Kidney epithelial cell (primary cell): ENCODE results near the gene DENND11. TPM values are rescaled to one million over a fixed set of nuclear protein-coding genes. Genes with fewer than 3 reads are reported as not detected.

Experiments used
- DNase-seq: peaks from one replicate; pipeline ENCODE4 v3.0.0-alpha.2; 2010; ENCODE audit warnings: low read depth
- H3K27me3 ChIP-seq: 2 replicates; pipeline ENCODE4 v1.6.0; 2011; ENCODE audit warnings: low read length; ENCODE audit not compliant: control insufficient read depth, insufficient read depth
- H3K36me3 ChIP-seq: 2 replicates; pipeline ENCODE4 v1.5.1; 2011; ENCODE audit warnings: low read length; ENCODE audit not compliant: control insufficient read depth, insufficient read depth
- H3K4me3 ChIP-seq: 2 replicates; pipeline ENCODE4 v1.5.1; 2011; ENCODE audit warnings: low read depth, mild to moderate bottlenecking, control low read depth, low read length
- total RNA-seq: library from RNA; depleted of rRNA; stranded (reverse); fragments of >200 nt; gene quantifications from 2 replicates; pipeline ENCODE4 v1.2.3, GENCODE V29; 2015
- TF ChIP-seq, protein P1 (sequence below): IDR thresholded peaks from 2 replicates; pipeline ENCODE4 v1.5.1; 2011; ENCODE audit warnings: mild to moderate bottlenecking, moderate library complexity, low read length, control low read depth, inconsistent platforms; ENCODE audit not compliant: insufficient read depth, poor library complexity, severe bottlenecking

Gene DENND11
- total RNA-seq, 1 donor from 2014 or later = 17.0 TPM

GRCh38 chr7:141706239-141707064 is 4.5 kb upstream of the DENND11 start:
- Histone ChIP-seq H3K4me3 (no peak overlapping the region), H3K27me3 (no peaks in the 10 kb centered on the region), H3K36me3 (no peaks in the 10 kb centered on the region)
- TF ChIP-seq, protein P1, sequence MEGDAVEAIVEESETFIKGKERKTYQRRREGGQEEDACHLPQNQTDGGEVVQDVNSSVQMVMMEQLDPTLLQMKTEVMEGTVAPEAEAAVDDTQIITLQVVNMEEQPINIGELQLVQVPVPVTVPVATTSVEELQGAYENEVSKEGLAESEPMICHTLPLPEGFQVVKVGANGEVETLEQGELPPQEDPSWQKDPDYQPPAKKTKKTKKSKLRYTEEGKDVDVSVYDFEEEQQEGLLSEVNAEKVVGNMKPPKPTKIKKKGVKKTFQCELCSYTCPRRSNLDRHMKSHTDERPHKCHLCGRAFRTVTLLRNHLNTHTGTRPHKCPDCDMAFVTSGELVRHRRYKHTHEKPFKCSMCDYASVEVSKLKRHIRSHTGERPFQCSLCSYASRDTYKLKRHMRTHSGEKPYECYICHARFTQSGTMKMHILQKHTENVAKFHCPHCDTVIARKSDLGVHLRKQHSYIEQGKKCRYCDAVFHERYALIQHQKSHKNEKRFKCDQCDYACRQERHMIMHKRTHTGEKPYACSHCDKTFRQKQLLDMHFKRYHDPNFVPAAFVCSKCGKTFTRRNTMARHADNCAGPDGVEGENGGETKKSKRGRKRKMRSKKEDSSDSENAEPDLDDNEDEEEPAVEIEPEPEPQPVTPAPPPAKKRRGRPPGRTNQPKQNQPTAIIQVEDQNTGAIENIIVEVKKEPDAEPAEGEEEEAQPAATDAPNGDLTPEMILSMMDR = no peak
- DNase-seq = no peak

- H3K36me3 ChIP-seq = no peaks in the 10 kb centered on the region
- DNase-seq = no peak
- TF ChIP-seq, protein P1 = no peak
- no peaks in the 10 kb centered on the region for H3K27me3 ChIP-seq
- no peak overlapping the region for H3K4me3 ChIP-seq
Measured at GRCh38 chr7:141704741-141705140, 2.8 kb upstream of the DENND11 start.

- TF ChIP-seq, protein P1 = no peak
- H3K36me3 ChIP-seq = no peaks in the 10 kb centered on the region
- no peak for DNase-seq
- H3K27me3 ChIP-seq = no peaks in the 10 kb centered on the region
- no peak overlapping the region for H3K4me3 ChIP-seq
Measured at GRCh38 chr7:141704112-141704511, 2.1 kb upstream of the DENND11 start.

DNA sequence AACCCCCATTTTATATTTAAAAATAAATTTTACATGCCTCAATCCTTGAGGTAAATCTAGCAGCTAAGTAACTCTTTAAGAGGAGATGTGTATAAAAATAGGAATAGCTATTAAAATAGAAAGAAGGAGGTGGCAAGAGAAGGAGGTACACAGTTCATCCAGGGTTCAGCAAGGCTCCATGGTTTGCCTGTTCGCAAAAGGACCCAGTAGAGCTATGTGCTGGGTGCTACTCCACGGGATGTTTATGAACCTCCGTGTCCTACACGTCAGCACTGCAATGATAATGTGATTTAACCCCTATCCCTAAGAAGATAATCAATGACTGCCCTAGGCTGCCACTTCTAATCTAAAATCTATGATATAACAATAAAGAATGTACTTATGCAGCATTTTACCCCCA is 926 bp upstream of the DENND11 start:
- DNase-seq = no peak
- Histone ChIP-seq H3K36me3 (no peaks in the 10 kb centered on the region), H3K27me3 (no peaks in the 10 kb centered on the region), H3K4me3 (no peak overlapping the region)
- TF ChIP-seq, protein P1 = no peak

DNA sequence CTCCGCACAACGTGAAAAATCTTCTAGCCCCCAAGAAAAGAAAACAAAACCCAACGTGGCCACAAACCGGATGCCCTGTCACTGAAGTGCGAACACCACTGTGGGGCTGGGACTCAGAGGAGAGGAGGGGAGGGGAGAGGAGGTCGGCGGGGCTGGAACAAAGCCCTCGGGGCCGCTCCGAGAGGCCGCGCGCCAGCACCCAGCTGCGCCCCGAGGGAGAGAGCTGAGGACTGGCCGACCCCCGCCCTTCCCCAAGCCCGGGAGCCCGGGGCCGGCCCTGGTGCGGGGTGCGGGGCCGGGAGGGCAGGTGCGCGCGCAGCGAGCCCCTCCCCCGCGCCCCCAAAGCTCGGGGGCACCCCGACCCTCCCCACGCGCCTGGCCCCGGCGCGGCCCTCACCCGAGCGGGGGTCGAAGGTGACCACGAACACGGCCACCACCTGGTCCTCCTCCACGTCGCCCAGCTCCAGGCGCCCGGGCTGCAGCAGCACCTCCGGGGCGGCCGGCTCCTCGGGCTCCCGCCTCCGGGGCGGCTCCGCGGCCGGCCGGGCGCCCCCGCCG is 398 bp downstream of the DENND11 start:
- TF ChIP-seq, protein P1 = no peak
- Histone ChIP-seq H3K36me3 (no peaks in the 10 kb centered on the region), H3K27me3 (no peaks in the 10 kb centered on the region), H3K4me3 (peak overlapping the region; percentile 59)
- no peak for DNase-seq

DNA sequence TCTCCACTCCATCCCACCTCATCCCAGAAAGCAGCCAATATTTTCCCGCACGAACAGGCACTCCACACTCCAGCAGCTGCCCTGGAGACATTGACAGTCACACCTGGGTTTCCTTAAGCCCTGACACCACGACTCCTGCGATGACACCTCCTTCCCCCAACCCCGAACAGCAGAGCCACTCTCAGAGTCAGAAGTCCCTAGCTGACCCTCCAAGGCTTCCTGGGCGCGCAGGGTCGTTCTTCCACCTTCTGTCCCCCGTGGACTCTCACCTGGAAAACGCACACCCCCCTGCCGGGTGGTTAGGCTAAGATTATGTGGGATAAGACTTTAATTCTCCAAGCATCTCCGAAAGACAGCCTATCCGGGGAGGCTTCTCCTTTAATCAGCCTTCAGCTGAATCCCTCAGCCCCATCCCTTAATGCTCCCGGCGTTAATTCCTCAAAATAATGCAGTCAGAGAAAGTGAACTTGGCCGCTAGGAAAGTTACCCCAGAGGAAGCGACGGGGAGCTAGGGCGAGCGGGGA is 1.1 kb downstream of the DENND11 start:
- DNase-seq = no peak
- no peaks in the 10 kb centered on the region for H3K36me3 ChIP-seq
- TF ChIP-seq, protein P1 = no peak
- no peaks in the 10 kb centered on the region for H3K27me3 ChIP-seq
- H3K4me3 ChIP-seq = peak overlapping the region; percentile 59
